GM12891 (cell line): ENCODE measurements around the gene IFNG.

ENCODE experiments used
- PAX5 ChIP-seq: IDR thresholded peaks from 2 replicates; pipeline ENCODE4 v1.6.1; 2011; ENCODE audit warnings: low read length, moderate library complexity, mild to moderate bottlenecking; ENCODE audit not compliant: insufficient read depth, severe bottlenecking
- POLR2A ChIP-seq: IDR thresholded peaks from 2 replicates; pipeline ENCODE4 v1.6.1; 2011; ENCODE audit warnings: low read depth, low read length, control low read depth
- POU2F2 ChIP-seq: IDR thresholded peaks from 2 replicates; pipeline ENCODE4 v1.6.1; 2011; ENCODE audit warnings: low read depth, mild to moderate bottlenecking, control low read depth, low read length, moderate library complexity
- TAF1 ChIP-seq: IDR thresholded peaks from 2 replicates; pipeline ENCODE4 v1.6.1; 2011; ENCODE audit warnings: low read depth, low read length, control low read depth

- TF ChIP-seq POLR2A, result no peak
- no peak for TF ChIP-seq TAF1
- TF ChIP-seq PAX5, result no peak
- no peak for TF ChIP-seq POU2F2
Measured at GRCh38 chr12:68137335-68137830, 22.2 kb downstream of the IFNG start.
